Neutrophil (primary cell): ENCODE measurements around the gene GMDS.

Experiments
- H3K27ac ChIP-seq: fragments of 200-600 bp; sonication (generic); 2 replicates; pipeline ENCODE4 v1.5.1; 2016; ENCODE audit warnings: mild to moderate bottlenecking, moderate library complexity
- H3K27me3 ChIP-seq: fragments of 200-600 bp; sonication (generic); 2 replicates; pipeline ENCODE4 v1.6.0; 2016; ENCODE audit warnings: mild to moderate bottlenecking
- H3K36me3 ChIP-seq: fragments of 200-600 bp; sonication (generic); 2 replicates; pipeline ENCODE4 v1.5.1; 2017
- H3K4me1 ChIP-seq, 2 experiments: fragments of 200-600 bp in 1 of 2; sonication (generic) in 1 of 2; 1 replicate in 1 of 2; 2 replicates in 1 of 2; pipeline versions ENCODE4 v1.5.1 to v1.6.1; 2013 to 2016; ENCODE audit warnings: low read depth in 1 of 2, low read length in 1 of 2, mild to moderate bottlenecking in 1 of 2, moderate library complexity in 1 of 2; ENCODE audit not compliant: control insufficient read depth in 1 of 2, insufficient read depth in 1 of 2
- H3K4me3 ChIP-seq, 2 experiments: fragments of 200-600 bp in 1 of 2; sonication (generic) in 1 of 2; 1 replicate in 1 of 2; 2 replicates in 1 of 2; pipeline ENCODE4 v1.5.1; 2013 to 2016; ENCODE audit warnings: low read depth in 1 of 2, low read length in 1 of 2, mild to moderate bottlenecking in 1 of 2, moderate library complexity in 1 of 2
- H3K9me3 ChIP-seq: fragments of 200-600 bp; sonication (generic); 2 replicates; pipeline ENCODE4 v1.5.1; 2016
- CTCF ChIP-seq: fragments of 200-600 bp; sonication (generic); IDR thresholded peaks from 2 replicates; pipeline ENCODE4 v1.5.1; 2016; ENCODE audit warnings: antibody characterized with exemption

The GMDS gene

DNA sequence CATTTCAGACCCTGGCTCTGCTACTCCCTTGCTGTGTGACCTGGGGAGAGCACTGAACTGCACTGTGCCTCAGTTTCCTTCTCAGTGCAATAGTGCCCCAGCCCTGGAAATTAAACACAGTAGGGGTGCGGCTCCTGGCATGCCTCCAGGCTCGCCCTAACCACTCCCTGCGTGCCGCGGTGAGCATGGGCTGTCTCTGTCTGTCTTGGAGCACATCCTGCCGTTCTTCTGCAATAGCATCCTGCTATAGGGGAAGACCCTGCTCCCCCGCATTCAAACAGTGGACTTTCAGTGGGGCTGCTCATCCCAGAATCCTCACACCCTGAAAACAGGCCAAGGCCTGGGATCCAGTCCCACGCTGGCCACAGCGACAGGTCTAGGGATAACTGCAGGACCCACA lies 506.2 kb downstream of the GMDS start:
- H3K4me3 ChIP-seq: no peak overlapping the region
- H3K27me3 ChIP-seq: no peaks in the 10 kb centered on the region
- no peaks in the 10 kb centered on the region for H3K9me3 ChIP-seq
- H3K4me1 ChIP-seq: peaks cover 5 to 6% of the 10 kb centered on the region in 2 experiments
- TF ChIP-seq CTCF: no peak
- H3K27ac ChIP-seq: no peak overlapping the region
- no peaks in the 10 kb centered on the region for H3K36me3 ChIP-seq

GRCh38 chr6:1738558-1739081 lies 506.8 kb downstream of the GMDS start:
- Histone ChIP-seq H3K9me3 (no peaks in the 10 kb centered on the region), H3K4me3 (no peak overlapping the region), H3K27ac (no peak overlapping the region), H3K4me1 (peaks cover 5 to 6% of the 10 kb centered on the region in 2 experiments), H3K36me3 (no peaks in the 10 kb centered on the region), H3K27me3 (no peaks in the 10 kb centered on the region)
- no peak for TF ChIP-seq CTCF

DNA sequence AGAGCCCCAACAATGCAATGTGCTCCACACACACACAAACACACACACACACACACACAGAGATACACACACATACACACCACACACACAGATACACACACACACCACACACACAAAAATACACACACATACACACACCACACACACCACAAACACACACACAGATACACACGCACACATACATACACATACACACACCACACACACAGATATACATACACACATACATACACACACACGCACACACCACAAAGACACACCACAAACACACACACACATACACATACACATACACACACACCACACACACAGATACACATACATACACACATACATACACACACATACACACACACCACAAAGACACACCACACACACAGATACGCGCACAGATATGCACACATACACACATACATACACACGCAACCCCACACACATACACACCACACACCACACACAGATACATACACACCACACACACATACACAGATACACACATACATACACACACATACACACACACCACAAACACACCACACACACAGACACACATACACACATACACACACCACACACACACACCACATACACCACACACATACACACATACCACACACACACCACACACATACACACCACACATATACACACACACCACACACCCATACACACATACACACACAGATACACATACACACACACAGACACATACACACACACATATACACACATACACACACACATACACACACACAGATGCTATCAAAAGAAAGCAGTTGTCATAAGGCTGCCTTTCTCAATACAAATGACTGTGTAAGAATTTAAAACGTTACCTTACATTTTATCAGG lies 507.7 kb downstream of the GMDS start:
- no peak for TF ChIP-seq CTCF
- no peaks in the 10 kb centered on the region for H3K36me3 ChIP-seq
- H3K27ac ChIP-seq: no peak overlapping the region
- no peaks in the 10 kb centered on the region for H3K9me3 ChIP-seq
- peaks cover 5 to 6% of the 10 kb centered on the region in 2 experiments for H3K4me1 ChIP-seq
- no peak overlapping the region for H3K4me3 ChIP-seq
- no peaks in the 10 kb centered on the region for H3K27me3 ChIP-seq

DNA sequence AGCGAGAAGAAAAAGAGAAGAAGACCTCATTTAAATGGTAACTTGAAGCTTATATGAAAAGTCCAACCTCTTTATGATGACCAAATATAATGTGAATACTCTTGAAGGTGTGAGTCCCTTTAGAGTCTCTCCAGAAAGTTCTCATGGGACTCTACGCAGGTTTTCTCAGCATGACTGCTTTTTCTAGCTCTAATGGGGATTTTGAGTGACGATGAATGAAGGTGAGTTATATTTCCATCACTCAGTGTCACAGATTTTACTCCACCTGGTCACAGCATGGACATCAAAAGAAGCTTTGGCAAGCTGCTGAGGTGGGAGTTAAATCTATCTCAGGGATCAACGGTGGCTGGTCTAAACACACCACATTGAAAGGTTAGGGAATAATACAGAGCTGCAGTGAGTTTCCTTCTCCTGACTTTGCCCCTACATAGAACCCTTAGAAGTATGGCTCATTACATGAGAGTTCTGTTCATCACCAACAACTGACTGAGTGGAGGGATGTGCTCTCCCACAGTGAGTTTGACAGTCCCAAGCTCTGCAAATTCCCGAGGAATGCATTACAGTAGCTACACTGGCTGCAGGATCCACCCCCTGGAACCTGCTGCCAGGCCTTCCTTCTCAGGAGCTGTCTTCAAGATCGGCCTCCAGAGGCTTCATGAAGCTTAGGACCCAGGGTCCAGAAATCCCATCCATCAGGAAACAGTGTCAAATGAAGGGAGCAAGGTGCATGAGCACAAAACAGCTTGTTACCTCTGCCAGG lies 508.9 kb downstream of the GMDS start:
- no peaks in the 10 kb centered on the region for H3K27me3 ChIP-seq
- H3K4me1 ChIP-seq: peaks cover 5 to 6% of the 10 kb centered on the region in 2 experiments
- no peaks in the 10 kb centered on the region for H3K9me3 ChIP-seq
- no peak overlapping the region for H3K27ac ChIP-seq
- no peaks in the 10 kb centered on the region for H3K36me3 ChIP-seq
- TF ChIP-seq CTCF: no peak
- no peak overlapping the region for H3K4me3 ChIP-seq

DNA sequence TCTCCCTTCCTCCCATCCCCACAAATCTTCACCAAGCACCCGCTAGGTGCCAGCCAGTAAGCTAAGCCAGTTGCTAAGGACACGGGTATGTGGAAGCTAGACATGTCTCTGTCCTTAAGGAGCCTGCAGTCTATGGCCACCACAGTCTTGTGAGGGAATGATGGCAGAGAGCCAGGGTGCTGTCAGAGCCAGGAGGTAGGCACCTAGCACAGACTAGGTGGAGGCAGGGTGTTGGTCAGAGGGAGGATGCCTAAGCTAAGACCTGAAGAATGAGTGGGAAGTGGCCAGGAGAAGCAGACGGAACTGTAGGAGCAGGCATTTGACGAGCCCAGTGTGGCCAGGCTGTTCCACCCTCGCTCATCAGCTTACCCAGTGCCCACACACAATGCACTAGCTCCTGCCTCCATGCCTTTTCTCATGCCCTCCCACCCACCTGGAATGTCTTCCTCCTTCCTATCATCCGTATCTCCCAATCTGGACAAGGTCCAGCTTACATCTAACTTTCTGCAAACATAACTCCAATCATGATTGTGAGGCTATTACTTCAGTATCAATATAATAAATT lies 510.1 kb downstream of the GMDS start:
- H3K4me1 ChIP-seq: peaks cover 5 to 6% of the 10 kb centered on the region in 2 experiments
- TF ChIP-seq CTCF: no peak
- H3K36me3 ChIP-seq: no peaks in the 10 kb centered on the region
- H3K27ac ChIP-seq: no peak overlapping the region
- no peaks in the 10 kb centered on the region for H3K27me3 ChIP-seq
- H3K4me3 ChIP-seq: no peak overlapping the region
- no peaks in the 10 kb centered on the region for H3K9me3 ChIP-seq
